NB4 (cell line): ENCODE results near the gene DMAC2L.

Source experiments
- DNase-seq: peaks from one replicate; pipeline ENCODE4 v3.0.0; 2010; ENCODE audit warnings: low read depth
- H3K4me3 ChIP-seq: one replicate; pipeline ENCODE4 v1.5.1; 2011; ENCODE audit warnings: mild to moderate bottlenecking, low read depth, low read length, moderate library complexity
- CTCF ChIP-seq: IDR thresholded peaks from one replicate; pipeline ENCODE4 v1.5.1; 2012; ENCODE audit warnings: low read depth, low read length
- MAX ChIP-seq: IDR thresholded peaks from 2 replicates; pipeline ENCODE4 v1.6.1; 2011; ENCODE audit warnings: low read depth, low read length
- MYC ChIP-seq: IDR thresholded peaks from 2 replicates; pipeline ENCODE4 v1.6.1; 2011; ENCODE audit warnings: low read depth, low read length
- POLR2A ChIP-seq: IDR thresholded peaks from 2 replicates; pipeline ENCODE4 v1.6.1; 2011; ENCODE audit warnings: mild to moderate bottlenecking; ENCODE audit not compliant: insufficient read length; ENCODE audit errors: extremely low read depth

Gene DMAC2L

GRCh38 chr14:50375760-50376159 lies 63.6 kb downstream of the DMAC2L start:
- no peak overlapping the region for H3K4me3 ChIP-seq
- no peak for DNase-seq
- TF ChIP-seq MAX (no peak), CTCF (no peak), MYC (no peak), POLR2A (no peak)
